Activated gamma-delta T cell treated with anti-CD3 and anti-CD28 coated beads, Interleukin-2, amount 50 U/mL, for 16 hours (primary cell): Measurements from ENCODE around the gene MSH6.
"Not testable (repeated sequence)": the region's sequence is repeated elsewhere in the genome, so short reads cannot be mapped to it uniquely, and the experiment has no call there.

Experiments
- DNase-seq: peaks from one replicate; pipeline ENCODE4 v3.0.0-alpha.2; 2020; ENCODE audit warnings: low read depth

MSH6 gene

DNA sequence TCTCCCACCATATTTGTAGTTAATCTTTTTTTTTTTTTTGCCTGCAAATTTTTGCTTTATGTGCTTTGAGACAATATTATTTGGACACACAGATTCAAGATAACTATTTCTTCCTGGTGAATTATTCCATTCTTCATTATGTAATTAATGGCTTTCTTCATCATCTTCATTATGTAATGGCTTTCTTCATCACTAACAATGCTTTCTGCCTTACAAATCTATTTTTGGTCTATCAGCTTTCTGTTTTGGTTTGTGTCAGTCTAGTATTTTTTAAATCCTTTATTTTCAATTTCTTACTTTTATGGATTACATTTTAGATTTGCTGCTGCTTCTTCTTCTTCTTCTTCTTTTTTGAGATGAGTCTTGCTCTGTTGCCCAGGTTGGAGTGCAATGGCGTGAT lies 60.5 kb downstream of the MSH6 start:
- DNase-seq = no peak

- no peak for DNase-seq
Observed at GRCh38 chr2:47844162-47844561, 61.2 kb downstream of the MSH6 start.

DNA sequence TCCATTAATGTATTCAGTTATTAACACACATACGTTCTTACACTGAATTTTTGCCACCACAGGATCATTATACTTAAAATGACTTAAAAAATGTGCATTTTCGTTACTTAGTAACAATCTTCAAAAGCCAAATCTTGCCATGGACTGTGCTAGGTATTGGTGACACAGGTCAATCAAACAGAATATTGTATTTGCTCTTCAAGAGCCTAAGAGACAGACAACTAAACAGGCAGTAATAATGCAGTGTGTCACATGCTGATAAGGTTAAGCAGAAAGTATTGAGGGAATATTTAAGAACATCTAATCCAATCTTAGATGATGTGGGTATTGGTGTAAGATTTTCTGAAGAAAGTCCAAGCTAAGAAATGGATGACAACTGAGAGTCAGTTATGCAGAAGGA lies 66.4 kb downstream of the MSH6 start:
- DNase-seq = no peak

DNA sequence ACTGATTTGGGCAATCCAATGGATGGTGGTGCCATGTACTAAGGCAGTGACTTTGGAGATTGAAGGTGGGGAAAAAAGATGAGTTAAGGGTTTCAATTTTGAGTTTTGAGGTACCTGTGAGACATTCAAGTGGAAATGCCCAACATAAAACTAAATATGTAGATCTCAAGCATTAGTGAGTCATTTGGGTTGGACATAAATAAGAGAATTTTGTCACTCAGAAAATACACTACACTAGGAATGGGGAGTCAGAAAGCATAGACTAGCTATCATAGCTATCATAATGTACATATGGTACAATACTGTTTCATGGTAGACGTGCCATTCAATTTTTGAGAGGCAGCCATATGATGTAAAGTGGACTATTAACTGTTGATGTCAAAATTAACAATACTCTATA lies 67.3 kb downstream of the MSH6 start:
- no peak for DNase-seq

DNA sequence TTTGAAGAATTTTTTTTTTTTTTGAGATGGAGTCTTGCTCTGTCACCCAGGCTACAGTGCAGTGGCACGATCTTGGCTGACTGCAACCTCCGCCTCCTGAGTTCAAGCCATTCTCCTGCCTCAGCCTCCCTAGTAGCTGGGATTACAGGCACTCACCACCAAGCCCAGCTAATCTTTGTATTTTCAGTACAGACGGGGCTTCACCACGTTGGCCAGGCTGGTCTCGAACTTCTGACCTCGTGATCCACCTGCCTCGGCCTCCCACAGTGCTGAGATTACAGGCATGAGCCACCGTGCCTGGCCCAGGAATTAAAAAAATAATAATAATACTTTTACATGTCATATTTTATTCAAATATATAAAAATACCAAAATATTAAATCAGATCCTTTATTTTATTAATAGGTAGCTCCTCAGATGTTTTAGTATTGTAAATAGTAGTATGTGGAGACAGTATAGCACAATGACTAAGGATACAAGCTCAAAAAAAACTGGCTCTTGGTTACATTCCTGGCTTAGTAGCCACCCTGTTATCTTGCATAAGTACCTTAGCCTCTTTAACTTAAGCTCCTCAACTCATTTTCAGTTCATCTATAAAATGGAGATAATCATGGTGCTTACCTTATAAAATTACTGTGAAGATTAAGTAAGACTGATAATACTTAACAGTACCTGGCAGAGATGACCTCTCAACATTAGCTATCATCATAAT lies 70.3 kb downstream of the MSH6 start:
- not testable (repeated sequence) for DNase-seq
